SK-N-SH (cell line): ENCODE data around the gene C4orf50. TPM values are rescaled to one million over a fixed set of nuclear protein-coding genes. Genes with fewer than 3 reads are reported as not detected.

Source experiments
- CTCF ChIA-PET: fragments of 300-600, 350-600 bp; formaldehyde crosslinking; extraction: SDS; loops from one replicate; lab custom pipeline; 2021; lab: Yijun Ruan, JAX
- POLR2A ChIA-PET: fragments of 350-600 bp; sonication (Branson Sonifier 250); formaldehyde crosslinking; extraction: SDS; loops from one replicate; lab custom pipeline; 2020; ENCODE audit warnings: antibody characterized with exemption, inconsistent platforms; lab: Yijun Ruan, JAX
- DNase-seq: peaks from one replicate; pipeline ENCODE4 v3.0.0; 2012
- H2AFZ ChIP-seq: fragments of 200-600 bp; sonication (generic); 2 replicates; pipeline ENCODE4 v1.8.1; 2016; ENCODE audit warnings: antibody characterized with exemption, mild to moderate bottlenecking, low read depth
- H3F3A ChIP-seq: fragments of 200-600 bp; sonication (generic); replicated peaks from 2 replicates; pipeline ENCODE3; 2016; ENCODE audit warnings: antibody characterized with exemption, mild to moderate bottlenecking; ENCODE audit not compliant: insufficient read depth
- H3K27ac ChIP-seq, 2 experiments: fragments of 200-500 bp in 1 of 2; fragments of 200-600 bp in 1 of 2; sonication (Bioruptor generic) in 1 of 2; sonication (generic), shearing (Covaris generic) in 1 of 2; 2 replicates each; pipeline versions ENCODE4 v1.5.1 to v1.6.1; 2014 to 2016; ENCODE audit warnings: low read depth in 2 of 2, inconsistent platforms in 1 of 2, low read length in 1 of 2, mild to moderate bottlenecking in 1 of 2, mixed read lengths in 1 of 2
- H3K27me3 ChIP-seq: fragments of 200-600 bp; sonication (generic), shearing (Covaris generic); 2 replicates; pipeline ENCODE4 v1.6.1; 2016; ENCODE audit warnings: mixed run types; ENCODE audit not compliant: insufficient read depth
- H3K36me3 ChIP-seq, 2 experiments: fragments of 200-500 bp in 1 of 2; fragments of 200-600 bp in 1 of 2; sonication (Bioruptor generic) in 1 of 2; sonication (generic) in 1 of 2; replicated peaks in 1 of 2; 2 replicates each; pipeline versions ENCODE3 to v1.5.1; 2014 to 2016; ENCODE audit warnings: low read length in 1 of 2, mild to moderate bottlenecking in 1 of 2; ENCODE audit not compliant: insufficient read depth in 2 of 2, control insufficient read depth in 1 of 2
- H3K4me1 ChIP-seq, 2 experiments: fragments of 200-500 bp in 1 of 2; fragments of 200-600 bp in 1 of 2; sonication (Bioruptor generic) in 1 of 2; sonication (generic), shearing (Covaris generic) in 1 of 2; 2 replicates each; pipeline versions ENCODE4 v1.5.1 to v1.6.1; 2014 to 2016; ENCODE audit warnings: low read depth in 1 of 2, low read length in 1 of 2, mixed run types in 1 of 2; ENCODE audit not compliant: insufficient read depth in 2 of 2, control insufficient read depth in 1 of 2
- H3K4me2 ChIP-seq: fragments of 200-600 bp; sonication (generic), shearing (Covaris generic); 2 replicates; pipeline ENCODE4 v1.6.1; 2017; ENCODE audit warnings: mixed run types
- H3K4me3 ChIP-seq, 2 experiments: fragments of 200-500 bp in 1 of 2; fragments of 200-600 bp in 1 of 2; sonication (Bioruptor generic) in 1 of 2; sonication (generic), shearing (Covaris generic) in 1 of 2; 2 replicates each; pipeline versions ENCODE4 v1.5.1 to v1.8.1; 2014 to 2016; ENCODE audit warnings: low read depth in 2 of 2, inconsistent platforms in 1 of 2, low read length in 1 of 2, mild to moderate bottlenecking in 1 of 2, mixed read lengths in 1 of 2, moderate library complexity in 1 of 2
- H3K79me2 ChIP-seq: fragments of 200-600 bp; sonication (generic); 2 replicates; pipeline ENCODE4 v1.8.1; 2017; ENCODE audit warnings: mild to moderate bottlenecking; ENCODE audit not compliant: insufficient read depth
- H3K9ac ChIP-seq: fragments of 200-600 bp; sonication (generic); 2 replicates; pipeline ENCODE4 v1.6.1; 2017; ENCODE audit warnings: mixed run types
- H3K9me2 ChIP-seq: fragments of 200-600 bp; sonication (generic); 2 replicates; pipeline ENCODE4 v1.6.1; 2017; ENCODE audit warnings: mixed run types
- H3K9me3 ChIP-seq: fragments of 200-600 bp; sonication (generic); 2 replicates; pipeline ENCODE4 v1.6.1; 2017; ENCODE audit warnings: mixed run types, mild to moderate bottlenecking, moderate library complexity
- H4K20me1 ChIP-seq: fragments of 200-600 bp; sonication (generic); 2 replicates; pipeline ENCODE4 v1.6.1; 2017; ENCODE audit warnings: mild to moderate bottlenecking, mixed run types; ENCODE audit not compliant: insufficient read depth
- CHD2 ChIP-seq: fragments of 150-350 bp; IDR thresholded peaks from 2 replicates; pipeline ENCODE4 v1.6.1; 2018; ENCODE audit warnings: low read length; ENCODE audit not compliant: partially characterized antibody
- FOXJ3 ChIP-seq: sonication (generic); formaldehyde crosslinking; IDR thresholded peaks from 2 replicates; pipeline ENCODE4 v1.5.1; 2020; ENCODE audit warnings: mild to moderate bottlenecking, missing genetic modification reagents
- FOXM1 ChIP-seq: IDR thresholded peaks from 2 replicates; pipeline ENCODE4 v1.4.0; 2012; ENCODE audit warnings: low read depth, mild to moderate bottlenecking
- GATA2 ChIP-seq: sonication (generic); formaldehyde crosslinking; IDR thresholded peaks from 2 replicates; pipeline ENCODE4 v1.5.0; 2020; ENCODE audit warnings: mild to moderate bottlenecking, missing genetic modification reagents
- MXI1 ChIP-seq: IDR thresholded peaks from 2 replicates; pipeline ENCODE4 v1.6.1; 2012; ENCODE audit warnings: mild to moderate bottlenecking, low read depth, low read length, improper control_type of control experiment
- NFIC ChIP-seq: IDR thresholded peaks from 2 replicates; pipeline ENCODE4 v1.4.0; 2012; ENCODE audit warnings: borderline replicate concordance
- NRF1 ChIP-seq: IDR thresholded peaks from 2 replicates; pipeline ENCODE4 v1.6.1; 2012; ENCODE audit warnings: low read depth, mild to moderate bottlenecking, low read length
- POLR2AphosphoS5 ChIP-seq: IDR thresholded peaks from 2 replicates; pipeline ENCODE4 v1.6.1; 2012; ENCODE audit warnings: low read depth, low read length
- RFX5 ChIP-seq: IDR thresholded peaks from 2 replicates; pipeline ENCODE4 v1.6.1; 2012; ENCODE audit warnings: mild to moderate bottlenecking, improper control_type of control experiment, low read length
- SIN3A ChIP-seq: IDR thresholded peaks from 2 replicates; pipeline ENCODE4 v1.6.1; 2012; ENCODE audit warnings: low read depth, mild to moderate bottlenecking, low read length, moderate library complexity, borderline replicate concordance
- TAF1 ChIP-seq: IDR thresholded peaks from 2 replicates; pipeline ENCODE4 v1.6.1; 2012; ENCODE audit warnings: low read depth, mild to moderate bottlenecking, low read length, moderate library complexity, borderline replicate concordance
- TCF12 ChIP-seq: IDR thresholded peaks from 2 replicates; pipeline ENCODE4 v1.4.0; 2012
- TEAD4 ChIP-seq: IDR thresholded peaks from 2 replicates; pipeline ENCODE4 v1.4.0; 2012; ENCODE audit warnings: mild to moderate bottlenecking, borderline replicate concordance; ENCODE audit not compliant: insufficient read depth
- WGBS: methylation state at CpG from one replicate; pipeline ENCODE4 v1.1.6; 2017; ENCODE audit warnings: low lambda C conversion rate; 5-methylcytosine and 5-hydroxymethylcytosine counted together
- polyA plus RNA-seq, 3 experiments: library from polyadenylated mRNA; depleted of rRNA; stranded (reverse); fragments of >200 nt; gene quantifications; 2 replicates each; pipeline ENCODE4 v1.2.3, GENCODE V29; 2012
- TF ChIP-seq, protein P1 (sequence below): fragments of 150-350 bp; IDR thresholded peaks from 2 replicates; pipeline ENCODE4 v1.6.1; 2017; ENCODE audit warnings: antibody characterized with exemption, low read length, low read depth, borderline replicate concordance
- TF ChIP-seq, protein P2 (sequence below): IDR thresholded peaks from 2 replicates; pipeline ENCODE4 v1.4.0; 2012; ENCODE audit warnings: low read depth, borderline replicate concordance
- TF ChIP-seq, protein P3 (sequence below): IDR thresholded peaks from 2 replicates; pipeline ENCODE4 v1.4.0; 2012; ENCODE audit warnings: low read depth, borderline replicate concordance
- TF ChIP-seq, protein P4 (sequence below): fragments of 200-600 bp; sonication (generic); IDR thresholded peaks from 2 replicates; pipeline ENCODE4 v1.6.1; 2017; ENCODE audit warnings: antibody characterized with exemption, mild to moderate bottlenecking, moderate library complexity

C4orf50 gene
- polyA plus RNA-seq, 1 of the 3 experiments (the other 2 are of a cell fraction) = under 0.01 TPM

DNA sequence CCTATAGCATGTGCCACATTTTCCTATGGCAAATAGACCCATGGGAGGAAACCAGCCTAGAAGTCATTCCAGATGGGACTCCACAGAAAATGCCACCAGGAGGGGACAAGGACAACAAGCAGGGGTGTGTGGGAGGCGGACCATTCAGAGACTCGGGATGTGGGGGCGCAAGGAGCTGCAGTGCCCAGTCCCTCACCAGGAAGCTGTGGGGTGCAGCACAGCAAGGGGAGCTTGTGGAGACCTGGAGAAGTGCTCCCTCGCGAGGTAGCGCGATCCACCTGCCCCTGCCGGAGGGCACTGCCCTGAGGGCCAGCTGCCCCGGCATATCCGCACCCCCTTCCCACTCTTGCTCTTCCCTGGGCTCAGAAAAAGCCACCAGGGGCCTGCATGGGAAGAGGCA is 45.5 kb upstream of the C4orf50 start:
- H3F3A ChIP-seq = no peaks in the 10 kb centered on the region
- no peak for DNase-seq
- no peak overlapping the region for H2AFZ ChIP-seq
- no peaks in the 10 kb centered on the region for H3K36me3 ChIP-seq
- H3K27ac ChIP-seq = no peak overlapping the region
- TF ChIP-seq RFX5 (no peak), TAF1 (no peak), FOXM1 (no peak), MXI1 (no peak), CHD2 (no peak), TCF12 (no peak), GATA2 (CRISPR knock-in tag) (no peak), NRF1 (no peak), POLR2AphosphoS5 (no peak), NFIC (no peak)
- TF ChIP-seq, protein P1, sequence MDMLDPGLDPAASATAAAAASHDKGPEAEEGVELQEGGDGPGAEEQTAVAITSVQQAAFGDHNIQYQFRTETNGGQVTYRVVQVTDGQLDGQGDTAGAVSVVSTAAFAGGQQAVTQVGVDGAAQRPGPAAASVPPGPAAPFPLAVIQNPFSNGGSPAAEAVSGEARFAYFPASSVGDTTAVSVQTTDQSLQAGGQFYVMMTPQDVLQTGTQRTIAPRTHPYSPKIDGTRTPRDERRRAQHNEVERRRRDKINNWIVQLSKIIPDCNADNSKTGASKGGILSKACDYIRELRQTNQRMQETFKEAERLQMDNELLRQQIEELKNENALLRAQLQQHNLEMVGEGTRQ = no peak
- TF ChIP-seq, protein P2, sequence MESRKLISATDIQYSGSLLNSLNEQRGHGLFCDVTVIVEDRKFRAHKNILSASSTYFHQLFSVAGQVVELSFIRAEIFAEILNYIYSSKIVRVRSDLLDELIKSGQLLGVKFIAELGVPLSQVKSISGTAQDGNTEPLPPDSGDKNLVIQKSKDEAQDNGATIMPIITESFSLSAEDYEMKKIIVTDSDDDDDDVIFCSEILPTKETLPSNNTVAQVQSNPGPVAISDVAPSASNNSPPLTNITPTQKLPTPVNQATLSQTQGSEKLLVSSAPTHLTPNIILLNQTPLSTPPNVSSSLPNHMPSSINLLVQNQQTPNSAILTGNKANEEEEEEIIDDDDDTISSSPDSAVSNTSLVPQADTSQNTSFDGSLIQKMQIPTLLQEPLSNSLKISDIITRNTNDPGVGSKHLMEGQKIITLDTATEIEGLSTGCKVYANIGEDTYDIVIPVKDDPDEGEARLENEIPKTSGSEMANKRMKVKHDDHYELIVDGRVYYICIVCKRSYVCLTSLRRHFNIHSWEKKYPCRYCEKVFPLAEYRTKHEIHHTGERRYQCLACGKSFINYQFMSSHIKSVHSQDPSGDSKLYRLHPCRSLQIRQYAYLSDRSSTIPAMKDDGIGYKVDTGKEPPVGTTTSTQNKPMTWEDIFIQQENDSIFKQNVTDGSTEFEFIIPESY = no peak
- TF ChIP-seq, all 33 proteins: peak for 0
- Histone ChIP-seq H3K9me2 (no peaks in the 10 kb centered on the region), H3K4me1 (no peaks in the 10 kb centered on the region), H3K9ac (no peak overlapping the region), H3K79me2 (no peaks in the 10 kb centered on the region), H3K9me3 (no peaks in the 10 kb centered on the region), H4K20me1 (no peaks in the 10 kb centered on the region), H3K4me3 (no peak overlapping the region), H3K27me3 (no peaks in the 10 kb centered on the region), H3K4me2 (no peak overlapping the region)
- CTCF ChIA-PET = interaction anchor here (1.0 kb wide), 1 partner anchor 66 kb away, joined by 3 read pairs; no protein-coding TSS in a partner anchor
- POLR2A ChIA-PET = no interaction called here
- WGBS = 44% methylated on average over 5 of the region's 10 CpGs

DNA sequence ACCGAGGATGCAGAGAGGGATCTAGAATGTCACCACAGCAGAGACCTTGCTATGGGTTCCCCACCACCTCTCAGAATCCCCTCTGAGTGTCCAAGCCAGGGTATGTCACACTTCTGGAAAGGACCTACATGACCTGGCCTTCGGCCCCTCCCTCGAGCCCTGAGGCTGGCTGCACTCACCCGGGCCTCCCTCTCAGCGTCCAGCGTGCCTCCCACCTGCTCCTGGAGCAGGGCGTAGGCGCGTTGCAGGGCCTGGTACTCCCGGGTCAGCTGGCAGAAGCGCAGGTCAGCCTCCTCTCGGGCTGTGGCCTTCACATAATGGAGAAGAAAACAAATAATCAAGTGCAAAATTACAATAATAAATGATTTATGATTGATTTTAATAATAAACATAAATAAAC is 43.9 kb upstream of the C4orf50 start:
- Histone ChIP-seq H3K9me3 (no peaks in the 10 kb centered on the region), H4K20me1 (no peaks in the 10 kb centered on the region), H3K4me1 (no peaks in the 10 kb centered on the region), H3K27ac (no peak overlapping the region)
- ChIA-PET POLR2A (no interaction called here), CTCF (interaction anchor here (1.3 to 2.1 kb wide), 2 partner anchors 43 to 64 kb away, joined by 3 to 7 read pairs; no protein-coding TSS in a partner anchor)
- no peak for TF ChIP-seq SIN3A
- no peak for TF ChIP-seq FOXJ3 (CRISPR knock-in tag)
- TF ChIP-seq MXI1 = no peak
- TF ChIP-seq, protein P3, sequence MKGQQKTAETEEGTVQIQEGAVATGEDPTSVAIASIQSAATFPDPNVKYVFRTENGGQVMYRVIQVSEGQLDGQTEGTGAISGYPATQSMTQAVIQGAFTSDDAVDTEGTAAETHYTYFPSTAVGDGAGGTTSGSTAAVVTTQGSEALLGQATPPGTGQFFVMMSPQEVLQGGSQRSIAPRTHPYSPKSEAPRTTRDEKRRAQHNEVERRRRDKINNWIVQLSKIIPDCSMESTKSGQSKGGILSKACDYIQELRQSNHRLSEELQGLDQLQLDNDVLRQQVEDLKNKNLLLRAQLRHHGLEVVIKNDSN = no peak
- no peak for TF ChIP-seq TEAD4
- no peak for TF ChIP-seq FOXM1
- no peak for TF ChIP-seq NFIC
- TF ChIP-seq, protein P4, sequence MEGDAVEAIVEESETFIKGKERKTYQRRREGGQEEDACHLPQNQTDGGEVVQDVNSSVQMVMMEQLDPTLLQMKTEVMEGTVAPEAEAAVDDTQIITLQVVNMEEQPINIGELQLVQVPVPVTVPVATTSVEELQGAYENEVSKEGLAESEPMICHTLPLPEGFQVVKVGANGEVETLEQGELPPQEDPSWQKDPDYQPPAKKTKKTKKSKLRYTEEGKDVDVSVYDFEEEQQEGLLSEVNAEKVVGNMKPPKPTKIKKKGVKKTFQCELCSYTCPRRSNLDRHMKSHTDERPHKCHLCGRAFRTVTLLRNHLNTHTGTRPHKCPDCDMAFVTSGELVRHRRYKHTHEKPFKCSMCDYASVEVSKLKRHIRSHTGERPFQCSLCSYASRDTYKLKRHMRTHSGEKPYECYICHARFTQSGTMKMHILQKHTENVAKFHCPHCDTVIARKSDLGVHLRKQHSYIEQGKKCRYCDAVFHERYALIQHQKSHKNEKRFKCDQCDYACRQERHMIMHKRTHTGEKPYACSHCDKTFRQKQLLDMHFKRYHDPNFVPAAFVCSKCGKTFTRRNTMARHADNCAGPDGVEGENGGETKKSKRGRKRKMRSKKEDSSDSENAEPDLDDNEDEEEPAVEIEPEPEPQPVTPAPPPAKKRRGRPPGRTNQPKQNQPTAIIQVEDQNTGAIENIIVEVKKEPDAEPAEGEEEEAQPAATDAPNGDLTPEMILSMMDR = no peak
- TF ChIP-seq, all 33 proteins: peak for 0
- H3K79me2 ChIP-seq = no peaks in the 10 kb centered on the region
- H3K4me2 ChIP-seq = no peak overlapping the region
- no peak overlapping the region; a peak in 1 of 4 replicates for H3K4me3 ChIP-seq
- no peaks in the 10 kb centered on the region for H3K27me3 ChIP-seq
- no peaks in the 10 kb centered on the region for H3F3A ChIP-seq
- H2AFZ ChIP-seq = no peak overlapping the region
- H3K9me2 ChIP-seq = no peaks in the 10 kb centered on the region
- DNase-seq = no peak
- no peaks in the 10 kb centered on the region for H3K36me3 ChIP-seq
- no peak overlapping the region for H3K9ac ChIP-seq
- 56% methylated on average over 7 of the region's 12 CpGs for whole genome bisulfite sequencing
